ENCODE data around the gene SMIM12. TPM values are rescaled to one million over a fixed set of nuclear protein-coding genes. Genes with fewer than 3 reads are reported as not detected.

Gene SMIM12
- total and polyA plus RNA-seq, 8 donors, result 21.4 to 53.0 (median 26.3) TPM

- no peaks in the 10 kb centered on the region for H3K27me3 ChIP-seq
- ATAC-seq (no peak), DNase-seq (no peak)
- peaks cover 0 to 45% of the 10 kb centered on the region in 2 donors for H3K4me1 ChIP-seq
- peaks cover 0 to 25% of the 10 kb centered on the region in 2 donors for H3K36me3 ChIP-seq
- intact Hi-C loops (cut with DNase I), result no loop called here
- H3K9me3 ChIP-seq, result no peaks in the 10 kb centered on the region
- H3K27ac ChIP-seq, result no peak overlapping the region
- no peak for TF ChIP-seq CTCF (IDR thresholded peaks at IDR 0.05)
- H3K4me3 ChIP-seq, result no peak overlapping the region
These were observed 13.3 kb downstream of the SMIM12 start for GRCh38 chr1:34846265-34846664.

DNA sequence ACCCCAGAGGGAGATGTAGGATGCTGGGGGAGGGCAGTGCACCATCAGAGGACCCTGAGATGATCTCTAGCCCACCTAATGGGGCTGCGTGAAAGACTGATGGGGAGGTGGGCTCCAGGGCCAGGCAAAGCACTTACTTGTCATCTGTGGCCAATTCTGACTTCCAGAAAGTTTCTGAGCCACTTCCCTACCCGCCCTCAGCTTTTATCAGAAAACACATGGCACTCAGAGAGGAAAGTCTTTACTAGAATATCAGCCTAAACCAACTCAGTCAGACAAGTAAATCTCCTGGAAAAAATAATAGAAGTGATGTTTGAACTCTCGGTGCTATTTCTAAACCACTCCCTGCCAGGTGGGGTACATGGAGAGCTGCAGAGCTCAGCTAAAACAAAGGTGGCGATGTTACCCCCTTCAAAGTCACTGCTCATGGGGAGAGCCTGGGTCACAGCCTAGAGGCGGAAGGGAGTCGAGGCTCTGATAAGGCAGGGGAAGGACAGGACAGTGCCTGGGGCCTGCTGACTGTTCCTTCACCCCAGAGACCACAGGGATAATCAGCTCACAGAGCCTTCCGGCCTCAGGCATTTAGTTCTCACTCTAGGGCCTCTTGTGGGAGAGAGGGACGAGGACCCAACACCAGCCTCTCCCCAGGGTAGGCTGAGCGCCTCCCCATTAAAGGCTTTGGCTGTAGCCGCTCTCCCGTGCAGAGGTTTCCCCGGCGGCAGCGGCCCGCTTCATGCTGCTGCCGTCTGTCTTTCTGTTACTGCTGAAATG lies 14.2 kb downstream of the SMIM12 start:
- H3K9me3 ChIP-seq, result no peaks in the 10 kb centered on the region
- TF ChIP-seq CTCF (IDR thresholded peaks at IDR 0.05), result no peak
- DNase-seq (no peak), ATAC-seq (no peak)
- H3K4me1 ChIP-seq, result peaks cover 0 to 40% of the 10 kb centered on the region in 2 donors
- H3K27ac ChIP-seq, result peak overlapping the region in 1 of 2 donors; percentile 42
- no peaks in the 10 kb centered on the region for H3K27me3 ChIP-seq
- no peak overlapping the region for H3K4me3 ChIP-seq
- intact Hi-C loops (cut with DNase I), result no loop called here
- H3K36me3 ChIP-seq, result peaks cover 0 to 22% of the 10 kb centered on the region in 2 donors

- Histone ChIP-seq H3K9me3 (no peaks in the 10 kb centered on the region), H3K27ac (peak overlapping the region in 1 of 2 donors; percentile 42), H3K36me3 (peaks cover 0 to 19% of the 10 kb centered on the region in 2 donors), H3K4me3 (no peak overlapping the region), H3K27me3 (no peaks in the 10 kb centered on the region), H3K4me1 (peaks cover 0 to 40% of the 10 kb centered on the region in 2 donors)
- no peak for TF ChIP-seq CTCF (IDR thresholded peaks at IDR 0.05)
- peak; percentile 35 for ATAC-seq
- intact Hi-C loops (cut with DNase I), result no loop called here
- no peak for DNase-seq
These were observed 15.3 kb downstream of the SMIM12 start for GRCh38 chr1:34844252-34844634.

GRCh38 chr1:34843392-34844251 lies 15.9 kb downstream of the SMIM12 start:
- no peak for DNase-seq
- Histone ChIP-seq H3K4me1 (peaks cover 0 to 35% of the 10 kb centered on the region in 2 donors), H3K36me3 (peaks cover 0 to 15% of the 10 kb centered on the region in 2 donors), H3K9me3 (no peaks in the 10 kb centered on the region), H3K27me3 (no peaks in the 10 kb centered on the region), H3K4me3 (no peak overlapping the region), H3K27ac (peak overlapping the region; percentile 42 to 57)
- intact Hi-C loops (cut with DNase I), result no loop called here
- ATAC-seq, result no peak
- no peak for TF ChIP-seq CTCF (IDR thresholded peaks at IDR 0.05)

DNA sequence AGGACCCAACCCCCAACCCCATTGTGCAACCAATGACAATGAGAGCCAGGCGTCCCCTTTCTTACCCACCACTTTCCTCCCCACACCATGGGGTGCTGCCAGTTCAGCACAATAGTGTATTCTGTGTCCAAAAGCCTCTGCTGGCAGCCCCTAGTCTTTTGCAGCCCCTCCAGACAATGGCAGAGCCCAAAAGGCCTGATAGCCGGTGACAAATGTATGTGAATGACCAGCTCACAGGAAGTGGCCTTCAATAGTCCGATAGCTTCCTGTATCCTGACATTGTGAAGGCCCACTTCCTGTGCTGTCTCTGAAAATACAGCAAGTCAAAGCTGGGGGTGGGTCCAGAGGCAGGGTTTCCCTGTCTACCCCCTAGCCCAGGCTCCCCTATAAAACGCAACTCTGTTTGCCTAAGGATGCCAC lies 16.6 kb downstream of the SMIM12 start:
- Histone ChIP-seq H3K4me1 (peaks cover 0 to 29% of the 10 kb centered on the region in 2 donors), H3K36me3 (peaks cover 0 to 9% of the 10 kb centered on the region in 2 donors), H3K9me3 (no peaks in the 10 kb centered on the region), H3K4me3 (no peak overlapping the region), H3K27ac (peak overlapping the region; percentile 42 to 57), H3K27me3 (no peaks in the 10 kb centered on the region)
- TF ChIP-seq CTCF (IDR thresholded peaks at IDR 0.05), result no peak
- intact Hi-C loops (cut with DNase I), result no loop called here
- no peak for DNase-seq
- ATAC-seq, result peak; percentile 36
